ENCODE data around the gene GSDME. TPM values are rescaled to one million over a fixed set of nuclear protein-coding genes. Genes with fewer than 3 reads are reported as not detected.
"Not testable (repeated sequence)": the region's sequence is repeated elsewhere in the genome, so short reads cannot be mapped to it uniquely, and the experiment has no call there.

Gene GSDME
- polyA plus RNA-seq, 1 of the 3 experiments (the other 2 are of a cell fraction): 109 TPM

GRCh38 chr7:24737281-24737680 lies 20.0 kb downstream of the GSDME start:
- Histone ChIP-seq H2AFZ (ENCODE audit: low read depth) (no peak overlapping the region), H3K9ac (no peak overlapping the region), H3K4me3 (ENCODE audit: low read depth in 2 of 2, low read length in 1 of 2) (no peak overlapping the region), H3K4me2 (no peak overlapping the region), H3K4me1 (ENCODE audit: control insufficient read depth in 1 of 2, insufficient read depth in 2 of 2, low read depth in 1 of 2, low read length in 1 of 2) (peaks cover 11 to 13% of the 10 kb centered on the region in 2 experiments; a peak in 2 of 4 replicates), H3K27ac (ENCODE audit: low read depth in 2 of 2, low read length in 1 of 2) (no peak overlapping the region), H3K9me2 (no peaks in the 10 kb centered on the region), H3K27me3 (ENCODE audit: insufficient read depth) (no peaks in the 10 kb centered on the region), H3F3A (replicated peaks; ENCODE audit: insufficient read depth) (peaks cover 8% of the 10 kb centered on the region), H3K36me3 (replicated peaks in 1 of 2; ENCODE audit: control insufficient read depth in 1 of 2, insufficient read depth in 2 of 2, low read length in 1 of 2) (peaks cover 5 to 36% of the 10 kb centered on the region in 2 experiments), H3K9me3 (peaks cover 12% of the 10 kb centered on the region), H3K79me2 (ENCODE audit: insufficient read depth) (peaks cover 68% of the 10 kb centered on the region; the same call in 1 of the 2 replicates), H4K20me1 (ENCODE audit: insufficient read depth) (no peaks in the 10 kb centered on the region)
- TF ChIP-seq GABPA (IDR thresholded peaks at IDR 0.05; ENCODE audit: low read depth) (no peak), YY1 (IDR thresholded peaks at IDR 0.05; ENCODE audit: low read depth) (no peak), NFIC (IDR thresholded peaks at IDR 0.05; ENCODE audit: borderline replicate concordance) (no peak), POLR2AphosphoS5 (IDR thresholded peaks at IDR 0.05; ENCODE audit: low read depth, low read length) (no peak), RXRA (IDR thresholded peaks at IDR 0.05; ENCODE audit: borderline replicate concordance, low read depth) (no peak), PBX3 (IDR thresholded peaks at IDR 0.05) (no peak), EZH2phosphoT487 (IDR thresholded peaks at IDR 0.05; ENCODE audit: borderline replicate concordance, low read depth) (no peak), FOXJ3 (CRISPR knock-in tag; IDR thresholded peaks at IDR 0.05) (no peak), RAD21 (IDR thresholded peaks at IDR 0.05; ENCODE audit: low read length) (no peak), FOXM1 (IDR thresholded peaks at IDR 0.05; ENCODE audit: low read depth) (no peak), MXI1 (IDR thresholded peaks at IDR 0.05; ENCODE audit: low read depth, low read length) (no peak), CTCF (IDR thresholded peaks at IDR 0.05) (no peak), FOSL2 (IDR thresholded peaks at IDR 0.05; ENCODE audit: borderline replicate concordance, low read depth) (no peak), RCOR1 (IDR thresholded peaks at IDR 0.05; ENCODE audit: low read length) (no peak)
- CTCF ChIA-PET: interaction anchor here (1.3 kb wide), 1 partner anchor 20 kb away, joined by 3 read pairs; no protein-coding TSS in a partner anchor
- POLR2A ChIA-PET: no interaction called here
- WGBS (ENCODE audit: low lambda C conversion rate): 60% methylated on average over 1 of the region's 1 CpG
- no peak for DNase-seq

GRCh38 chr7:24735594-24735993 lies 21.7 kb downstream of the GSDME start:
- H4K20me1 ChIP-seq (ENCODE audit: insufficient read depth); DNase-seq; POLR2A ChIA-PET; H3K9me2 ChIP-seq; H3K4me2 ChIP-seq; H3K4me3 ChIP-seq (ENCODE audit: low read depth in 2 of 2, low read length in 1 of 2); H3K27me3 ChIP-seq (ENCODE audit: insufficient read depth); H3K27ac ChIP-seq (ENCODE audit: low read depth in 2 of 2, low read length in 1 of 2); H3K9ac ChIP-seq; H2AFZ ChIP-seq (ENCODE audit: low read depth); H3F3A ChIP-seq (replicated peaks; ENCODE audit: insufficient read depth): not testable (repeated sequence)
- CTCF ChIA-PET: interaction anchor here (1.6 kb wide), 1 partner anchor 362 kb away, joined by 3 read pairs; no protein-coding TSS in a partner anchor
- Histone ChIP-seq H3K79me2 (ENCODE audit: insufficient read depth) (peaks cover 64% of the 10 kb centered on the region; the same call in 1 of the 2 replicates), H3K36me3 (replicated peaks in 1 of 2; ENCODE audit: control insufficient read depth in 1 of 2, insufficient read depth in 2 of 2, low read length in 1 of 2) (peaks cover 8 to 36% of the 10 kb centered on the region in 2 experiments), H3K4me1 (ENCODE audit: control insufficient read depth in 1 of 2, insufficient read depth in 2 of 2, low read depth in 1 of 2, low read length in 1 of 2) (peaks cover 7 to 10% of the 10 kb centered on the region in 2 experiments; a peak in 2 of 4 replicates), H3K9me3 (peaks cover 12% of the 10 kb centered on the region)
- WGBS (ENCODE audit: low lambda C conversion rate): 79% methylated on average over 7 of the region's 7 CpGs
